Anterior cingulate cortex (tissue), 58 donors: ENCODE measurements around the gene OR5B12.
"Not testable (repeated sequence)": the region's sequence is repeated elsewhere in the genome, so short reads cannot be mapped to it uniquely, and the experiment has no call there.

Source experiments
- DNase-seq, 58 donors: peaks; one replicate each; lab custom pipeline; 2025; lab: John Stamatoyannopoulos, UW

The OR5B12 gene

GRCh38 chr11:58442136-58442535, at the start of gene OR5B12:
Gene OR5B12 (minus strand): TSS chr11:58442236. CDS start chr11:58440151, 2,085 bp downstream.
- DNase-seq: no peak

- DNase-seq: no peak
Measured at GRCh38 chr11:58490827-58491226, 48.8 kb upstream of the OR5B12 start.

GRCh38 chr11:58487170-58487569, 45.1 kb upstream of the OR5B12 start:
- no peak for DNase-seq

GRCh38 chr11:58485961-58486360, 43.9 kb upstream of the OR5B12 start:
- no peak for DNase-seq

GRCh38 chr11:58471892-58472291, 29.9 kb upstream of the OR5B12 start:
- DNase-seq: no peak

GRCh38 chr11:58466293-58466692, 24.3 kb upstream of the OR5B12 start:
- no peak for DNase-seq

DNA sequence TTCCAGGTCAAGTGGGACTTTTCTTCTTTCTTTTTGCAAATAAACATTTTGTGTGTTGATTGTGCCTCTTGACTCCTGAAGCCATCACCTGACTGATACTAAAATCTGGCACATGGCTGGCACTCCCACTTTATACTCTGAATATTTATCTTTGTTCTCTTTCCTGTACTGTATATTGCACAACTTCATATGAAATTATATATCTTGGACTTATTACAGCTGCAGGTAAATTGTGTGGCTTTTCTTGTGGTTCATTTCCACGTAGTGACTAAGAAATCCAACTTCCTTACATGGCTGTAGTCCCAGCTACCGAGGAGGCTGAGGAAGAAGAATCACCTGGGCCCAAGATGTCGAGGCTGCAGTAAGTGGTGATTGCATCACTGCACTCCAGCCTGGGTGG, 23.7 kb upstream of the OR5B12 start:
- no peak for DNase-seq

DNA sequence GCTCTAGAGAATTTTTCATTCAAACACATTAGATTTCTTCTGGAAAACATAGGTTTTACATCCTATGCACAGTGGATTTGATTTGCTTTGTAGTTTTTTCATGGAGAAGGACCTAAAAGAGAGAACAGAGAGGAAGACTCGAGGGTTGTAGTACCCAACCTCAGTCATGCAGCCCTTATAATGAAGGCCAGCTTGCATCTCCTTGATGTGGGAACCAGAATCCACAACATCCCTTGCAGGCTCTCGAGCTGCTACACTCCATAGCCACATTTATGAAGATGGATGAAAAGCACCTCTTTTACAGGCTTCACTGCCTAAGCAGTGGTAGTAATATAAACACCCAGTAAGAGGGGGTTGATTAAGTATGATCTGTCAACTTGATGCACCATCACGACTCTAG, 9.5 kb upstream of the OR5B12 start:
- no peak for DNase-seq

DNA sequence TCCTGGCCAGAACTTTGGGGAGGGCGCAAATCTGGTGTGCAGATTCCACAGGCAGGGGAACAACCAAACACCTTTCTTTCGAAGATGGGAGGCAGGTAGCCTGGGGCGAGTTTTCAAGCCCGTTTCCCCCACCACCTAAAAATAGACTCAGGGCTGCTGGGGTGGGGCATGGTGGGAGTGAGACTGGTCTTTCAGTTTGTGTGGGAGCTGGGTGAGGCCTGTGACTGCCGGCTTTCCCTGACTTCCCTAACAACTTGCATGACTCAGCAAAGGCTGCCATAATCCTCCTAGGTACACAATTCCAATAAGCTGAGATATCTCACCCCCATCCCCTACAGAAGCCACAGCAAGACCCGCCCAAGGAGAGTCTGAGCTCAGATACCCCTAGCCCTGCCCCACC, 4.3 kb upstream of the OR5B12 start:
- DNase-seq: no peak

DNA sequence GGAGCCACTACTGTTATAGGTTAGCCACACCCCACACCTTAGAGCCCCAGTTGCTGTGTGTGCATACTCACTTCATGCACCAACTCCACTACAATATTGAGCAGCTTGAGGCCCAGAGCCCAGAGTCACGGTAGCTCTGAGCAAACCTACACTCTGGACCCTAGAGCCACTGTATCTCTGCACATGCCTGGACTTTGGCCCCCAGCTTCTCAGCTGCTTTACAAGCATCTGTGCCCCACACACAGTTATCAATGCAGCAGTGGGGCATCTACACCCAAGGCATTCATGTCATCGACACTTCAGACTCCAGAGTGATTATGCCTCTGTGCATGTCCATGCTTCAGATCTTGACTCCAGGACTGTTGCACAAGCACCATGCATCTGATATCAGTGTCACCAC, 2.3 kb upstream of the OR5B12 start:
- DNase-seq: no peak

GRCh38 chr11:58438486-58438885, 3.5 kb downstream of the OR5B12 start:
- DNase-seq: no peak

DNA sequence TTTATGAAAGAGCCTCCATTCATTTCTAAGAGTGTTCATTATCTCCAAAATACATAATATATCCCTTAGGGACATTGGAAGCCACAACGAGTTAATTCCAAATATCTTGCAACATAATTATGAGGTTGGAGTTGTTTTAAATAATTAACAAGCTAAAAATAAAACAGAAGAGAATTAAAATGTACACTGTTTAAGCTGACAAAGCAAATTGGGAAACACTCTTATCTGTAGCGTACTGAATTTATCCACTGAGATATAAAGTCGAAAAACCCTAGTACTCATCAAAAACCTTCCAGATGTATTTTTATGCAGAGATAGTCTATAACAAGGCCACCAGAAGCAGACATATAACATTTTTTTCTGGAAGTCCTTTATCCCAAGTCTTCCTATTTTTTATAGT, 7.8 kb downstream of the OR5B12 start:
- no peak for DNase-seq

DNA sequence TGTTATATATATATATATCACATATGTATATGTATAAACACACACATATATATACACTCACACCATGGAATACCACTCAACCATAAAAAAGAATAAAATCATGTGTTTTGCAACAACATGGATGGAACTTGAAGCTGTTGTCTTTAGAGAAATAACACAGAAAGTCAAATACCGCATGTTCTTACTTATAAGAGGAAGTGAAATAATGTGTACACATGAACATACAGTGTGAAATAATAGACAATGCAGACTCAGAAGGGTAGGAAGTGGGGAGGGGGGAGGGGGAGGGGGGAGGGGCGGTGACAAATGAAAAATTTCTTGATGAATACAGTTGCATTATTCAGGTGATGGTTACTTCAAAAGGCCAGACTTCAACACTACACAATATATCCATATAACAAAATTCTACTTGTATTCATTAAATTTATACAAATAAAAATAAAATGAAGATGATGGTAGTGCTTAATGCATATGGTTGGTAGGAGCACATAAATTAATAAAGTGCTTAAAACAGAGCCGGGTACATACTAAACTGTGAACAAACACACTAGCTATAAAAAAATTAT, 8.3 kb downstream of the OR5B12 start:
- no peak for DNase-seq

DNA sequence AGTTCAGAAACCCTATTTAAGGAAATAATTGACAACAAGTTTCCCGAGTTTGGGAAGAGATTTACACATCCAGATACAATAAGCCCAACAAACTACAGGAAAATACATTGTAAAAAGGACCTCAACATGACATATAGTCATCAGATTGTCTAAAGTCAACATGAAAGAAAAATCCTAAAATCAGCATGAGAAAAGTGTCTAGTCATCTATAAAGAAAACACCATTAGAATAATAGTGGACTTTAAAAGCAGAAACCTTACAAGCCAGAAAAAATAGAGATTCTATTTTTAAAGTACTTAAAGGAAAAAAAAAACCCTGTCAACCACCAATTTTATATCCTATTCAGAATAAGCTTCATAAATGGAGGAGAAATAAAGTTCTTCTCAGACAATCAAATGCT, 12.8 kb downstream of the OR5B12 start:
- no peak for DNase-seq

DNA sequence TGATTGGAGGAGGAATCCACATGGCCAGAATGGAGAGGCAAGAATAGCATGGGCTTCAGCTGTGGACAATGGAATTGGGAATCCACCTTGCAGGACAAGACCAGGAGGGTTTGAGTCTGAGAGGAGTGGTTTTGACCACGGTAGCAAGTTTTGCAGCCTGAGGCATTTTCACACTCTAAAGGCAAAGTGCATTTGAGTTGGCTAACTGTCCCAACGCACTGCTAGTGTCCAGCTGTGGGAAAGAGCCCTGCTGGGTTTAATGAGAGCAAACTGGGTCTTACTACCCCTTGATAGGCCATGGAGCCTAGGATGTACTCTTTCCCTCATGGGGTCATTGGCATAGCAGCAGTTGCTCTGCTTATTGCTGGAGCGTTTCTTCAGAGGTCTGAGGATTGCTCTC, 14.0 kb downstream of the OR5B12 start, which contains the start of gene OR5B2:
OR5B2 (minus strand) TSS at position 101 of the 400 bp plus-strand sequence. CDS start 4,860 bp downstream, outside the sequence.
- DNase-seq: no peak

- DNase-seq: no peak
Measured at GRCh38 chr11:58406774-58407173, 35.3 kb downstream of the OR5B12 start, which contains the start of gene OR5B3. Gene OR5B3 (minus strand): TSS chr11:58406874. CDS start chr11:58403409, 3,465 bp downstream.

- DNase-seq: not testable (repeated sequence)
Measured at GRCh38 chr11:58399622-58400021, 42.4 kb downstream of the OR5B12 start.

GRCh38 chr11:58395581-58395980, 46.5 kb downstream of the OR5B12 start:
- no peak for DNase-seq

- no peak for DNase-seq
Measured at GRCh38 chr11:58394195-58394594, 47.8 kb downstream of the OR5B12 start.

- DNase-seq: no peak
Measured at GRCh38 chr11:58392746-58393145, 49.3 kb downstream of the OR5B12 start.

- DNase-seq: no peak
Measured at GRCh38 chr11:58391879-58392278, 50.2 kb downstream of the OR5B12 start.

GRCh38 chr11:58390551-58391063, 51.4 kb downstream of the OR5B12 start:
- DNase-seq: no peak
